MCF 10A (cell line): ENCODE results near the gene EHD1. TPM values are rescaled to one million over a fixed set of nuclear protein-coding genes. Genes with fewer than 3 reads are reported as not detected.
A peak's percentile ranks its signal among the peaks of the same experiment; 100 is the strongest.

Experiments used
- Bru-seq: library from RNA; stranded (reverse); fragments of 400-500 nt; gene quantifications from one replicate; lab custom pipeline; 2021; lab: Mats Ljungman, UMichigan
- BruChase-seq, 2 experiments: library from RNA; stranded (reverse); fragments of 400-500 nt; gene quantifications; one replicate each; lab custom pipeline; 2021; lab: Mats Ljungman, UMichigan
- BruUV-seq: library from RNA; stranded (reverse); fragments of 400-500 nt; replicated peaks from 2 replicates; lab custom pipeline; 2021; lab: Mats Ljungman, UMichigan
- CTCF ChIA-PET: fragments of 300-600 bp; sonication (Branson Sonifier 250); formaldehyde crosslinking; extraction: SDS; loops from one replicate; lab custom pipeline; 2021; ENCODE audit warnings: antibody characterized with exemption, inconsistent platforms; lab: Yijun Ruan, JAX
- POLR2A ChIA-PET: fragments of 300-600, 350-650 bp; sonication (Branson Sonifier 250); formaldehyde crosslinking; extraction: SDS; loops from one replicate; lab custom pipeline; 2020; ENCODE audit warnings: antibody characterized with exemption, inconsistent platforms; lab: Yijun Ruan, JAX
- DNase-seq: peaks from one replicate; pipeline ENCODE4 v3.0.0-alpha.2; 2018; ENCODE audit not compliant: unreplicated experiment
- H3K27ac Mint-ChIP-seq: one replicate; pipeline ENCODE4 v1.8.0; 2022; ENCODE audit warnings: mild to moderate bottlenecking, low read depth, mixed read lengths; ENCODE audit not compliant: unreplicated experiment
- H3K27me3 Mint-ChIP-seq: one replicate; pipeline ENCODE4 v1.8.0; 2022; ENCODE audit warnings: mixed read lengths; ENCODE audit not compliant: insufficient read depth, unreplicated experiment
- H3K36me3 Mint-ChIP-seq: one replicate; pipeline ENCODE4 v1.8.0; 2022; ENCODE audit warnings: mild to moderate bottlenecking, moderate library complexity, mixed read lengths; ENCODE audit not compliant: insufficient read depth, unreplicated experiment
- H3K4me1 Mint-ChIP-seq: one replicate; pipeline ENCODE4 v1.8.0; 2022; ENCODE audit warnings: mixed read lengths; ENCODE audit not compliant: insufficient read depth, unreplicated experiment
- H3K4me3 Mint-ChIP-seq: one replicate; pipeline ENCODE4 v1.8.0; 2022; ENCODE audit warnings: mild to moderate bottlenecking, moderate library complexity, mixed read lengths; ENCODE audit not compliant: unreplicated experiment
- H3K9me3 Mint-ChIP-seq: one replicate; pipeline ENCODE4 v1.8.0; 2022; ENCODE audit warnings: mixed read lengths; ENCODE audit not compliant: unreplicated experiment
- CTCF ChIP-seq: fragments of 200-600 bp; IDR thresholded peaks from one replicate; pipeline ENCODE4 v1.8.0; 2022; ENCODE audit warnings: antibody characterized with exemption, mild to moderate bottlenecking; ENCODE audit not compliant: unreplicated experiment
- intact Hi-C: fragments of 100-400 bp; cut with micrococcal nuclease; formaldehyde crosslinking; loops from 2 replicates; pipeline ENCODE4 v1.14.1; 2022
- long read RNA-seq: library from polyadenylated mRNA; stranded (forward); transcript quantifications from one replicate; pipeline ENCODE4 v2.0.0, GENCODE V29; 2022
- total RNA-seq: library from RNA; stranded (reverse); gene quantifications from 2 replicates; pipeline ENCODE4 v1.2.3, GENCODE V29; 2022

Gene EHD1
- total RNA-seq (67.9 and 80.6 TPM in 2 replicates), Bru-seq, nascent RNA (percentile 61 among the genes with signal in this experiment), BruChase-seq, experiment 1, labeled RNA remaining after a 6-hour chase (percentile 65 among the genes with signal in this experiment), BruChase-seq, experiment 2, labeled RNA remaining after a 2-hour chase (percentile 66 among the genes with signal in this experiment)
- long read RNA-seq, full-length matches to known transcripts = 36 of 52 reads
- long read RNA-seq, partial matches to known transcripts = 3 of 52 reads
- long read RNA-seq, other reads (novel, unspliced or antisense) = 13 of 52 reads

DNA sequence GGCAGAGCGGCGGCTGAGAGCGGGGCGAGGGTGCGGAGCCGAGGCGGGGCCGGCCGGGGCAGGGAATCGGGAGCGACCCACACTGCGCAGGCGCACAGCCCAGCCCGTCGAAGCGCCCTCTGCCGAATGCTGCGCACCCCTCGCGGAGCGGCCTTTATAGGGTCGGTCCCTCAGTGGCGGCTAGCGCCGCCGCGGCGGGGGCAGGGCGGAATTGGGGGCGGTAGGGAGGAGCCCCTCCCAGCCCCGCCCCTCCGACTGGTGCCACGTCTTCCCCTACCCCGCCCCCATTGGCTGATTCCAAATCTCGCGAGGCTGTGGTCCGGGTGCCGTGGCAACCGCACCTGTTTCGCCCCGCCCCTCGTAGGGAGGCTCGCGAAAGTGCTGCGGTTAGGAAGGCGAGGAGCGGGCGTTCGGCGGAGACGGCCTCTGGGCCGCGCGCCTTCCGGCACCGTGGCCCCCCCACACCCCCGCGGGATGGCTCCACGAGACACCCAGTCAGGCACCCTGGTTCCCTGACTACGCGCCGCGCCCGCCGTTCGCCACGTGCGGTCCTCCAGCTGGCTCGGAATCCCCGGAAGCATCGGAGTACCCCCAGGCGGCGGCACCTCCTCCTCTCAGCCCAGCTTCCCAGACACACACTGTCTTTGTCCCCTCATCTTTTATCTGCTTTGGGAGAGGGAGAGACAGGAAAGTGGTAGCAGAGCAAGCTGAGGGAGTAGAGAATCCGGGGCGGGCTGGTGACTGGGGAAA lies at the start of gene EHD1:
Gene EHD1 (minus strand): TSS at position 128 of the 750 bp plus-strand sequence. CDS start 157 bp downstream, outside the sequence.
- CTCF ChIA-PET = interaction anchor here (0.6 to 19.1 kb wide), 10 partner anchors 10 to 905 kb away, joined by 3 to 286 read pairs (median 4); partner anchors contain the start of genes ARL2 and CDC42BPG
- Mint-ChIP-seq H3K4me1 (peaks cover 22% of the 10 kb centered on the region), H3K9me3 (no peaks in the 10 kb centered on the region), H3K27ac (peak within 1 kb of the TSS; percentile 95), H3K4me3 (peak within 1 kb of the TSS; percentile 95), H3K27me3 (no peaks in the 10 kb centered on the region), H3K36me3 (peaks cover 14% of the 10 kb centered on the region)
- DNase-seq = peak; percentile 98
- intact Hi-C loops = loop anchor here (1.0 kb wide), 3 partner anchors 9 to 31 kb away; no protein-coding TSS in a partner anchor
- POLR2A ChIA-PET = interaction anchor here (0.6 to 7.3 kb wide), 18 partner anchors 13 to 694 kb away, joined by 3 to 103 read pairs (median 4); partner anchors contain the start of genes CDC42BPG, FAM89B, FAU and MRPL49
- TF ChIP-seq CTCF = peak; percentile 27
- BruUV-seq = no TSS peak

- POLR2A ChIA-PET = interaction anchor here (0.5 kb wide), 1 partner anchor 50 kb away, joined by 3 read pairs; no protein-coding TSS in a partner anchor
- DNase-seq = no peak
- Mint-ChIP-seq H3K27ac (no peak overlapping the region), H3K4me1 (peaks cover 14% of the 10 kb centered on the region), H3K27me3 (no peaks in the 10 kb centered on the region), H3K36me3 (peaks cover 44% of the 10 kb centered on the region), H3K9me3 (no peaks in the 10 kb centered on the region), H3K4me3 (no peak overlapping the region)
- intact Hi-C loops = no loop called here
- no peak for TF ChIP-seq CTCF
- no TSS peak for BruUV-seq
- CTCF ChIA-PET = interaction anchor here (0.7 kb wide), 2 partner anchors 8 to 70 kb away, joined by 3 read pairs; partner anchors contain the start of gene BATF2
These were observed 48.3 kb upstream of the EHD1 start for GRCh38 chr11:64926689-64927088.

DNA sequence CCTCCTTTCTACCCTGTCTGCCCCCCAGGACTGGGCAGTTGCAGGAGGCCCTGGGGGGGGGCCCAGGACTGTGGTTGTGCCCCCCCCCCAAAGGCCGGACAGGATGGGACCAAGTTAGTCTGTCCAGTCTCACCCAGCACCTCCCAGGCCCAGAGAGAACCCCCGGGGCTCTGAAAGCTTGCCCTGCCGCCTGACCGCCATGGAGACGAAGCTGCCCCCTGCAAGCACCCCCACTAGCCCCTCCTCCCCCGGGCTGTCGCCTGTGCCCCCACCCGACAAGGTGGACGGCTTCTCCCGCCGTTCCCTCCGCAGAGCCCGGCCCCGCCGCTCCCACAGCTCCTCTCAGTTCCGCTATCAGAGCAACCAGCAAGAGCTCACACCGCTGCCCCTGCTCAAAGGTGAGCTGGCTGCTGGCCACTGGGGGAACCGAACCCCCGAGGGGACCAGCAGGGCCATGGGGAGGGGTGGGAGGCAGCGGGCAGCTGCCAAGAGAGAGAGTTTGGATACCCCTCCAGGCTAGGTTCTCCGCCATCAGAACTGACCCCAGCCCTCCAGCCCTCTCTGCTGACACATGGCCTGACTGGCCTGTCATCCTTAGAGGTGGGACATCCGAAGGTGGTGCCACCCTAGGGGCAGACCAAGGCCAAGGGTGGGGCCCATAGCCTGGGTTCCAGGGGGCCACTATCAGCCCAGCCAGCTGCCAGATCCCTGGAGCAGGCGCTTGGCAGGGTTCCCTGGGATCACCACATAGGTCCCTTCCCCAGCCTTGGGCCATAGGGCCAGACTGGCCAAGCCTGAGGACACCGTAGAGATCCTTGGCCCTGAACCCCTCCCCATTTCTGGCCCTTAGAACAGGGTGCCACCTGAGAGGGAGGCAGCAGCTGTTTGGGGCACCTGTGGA lies 47.4 kb upstream of the EHD1 start:
- peaks cover 14% of the 10 kb centered on the region for H3K4me1 Mint-ChIP-seq
- DNase-seq = no peak
- no TSS peak for BruUV-seq
- ChIA-PET CTCF (interaction anchor here (0.9 to 2.3 kb wide), 2 partner anchors 89 kb away, joined by 4 to 8 read pairs; partner anchors contain the start of gene ARL2), POLR2A (interaction anchor here (0.5 to 2.4 kb wide), 5 partner anchors 9 to 88 kb away, joined by 3 to 10 read pairs (median 3); partner anchors contain the start of genes ARL2 and ATG2A)
- peak overlapping the region; percentile 98 for H3K4me3 Mint-ChIP-seq
- H3K27ac Mint-ChIP-seq = peak overlapping the region; percentile 98
- no peaks in the 10 kb centered on the region for H3K9me3 Mint-ChIP-seq
- no peak for TF ChIP-seq CTCF
- intact Hi-C loops = loop anchor here (2.0 kb wide), 2 partner anchors 71 to 81 kb away; no protein-coding TSS in a partner anchor
- no peaks in the 10 kb centered on the region for H3K27me3 Mint-ChIP-seq
- H3K36me3 Mint-ChIP-seq = peaks cover 37% of the 10 kb centered on the region
